ENCODE results near the gene RAE1.

Gene RAE1

GRCh38 chr20:57388953-57389694 lies 38.1 kb downstream of the RAE1 start:
- DNase-seq (ENCODE audit: low spot score) = peak; percentile 55

- DNase-seq (ENCODE audit: low spot score) = peak; percentile 62
Measured at GRCh38 chr20:57389695-57390603, 38.9 kb downstream of the RAE1 start.

- DNase-seq (ENCODE audit: low spot score) = peak; percentile 81
Measured at GRCh38 chr20:57390604-57391438, 39.8 kb downstream of the RAE1 start, which contains the start of gene RBM38. Gene RBM38 (plus strand): TSS chr20:57391396. CDS start chr20:57391582, 186 bp downstream.

- no peak for DNase-seq (ENCODE audit: low spot score)
Measured at GRCh38 chr20:57391439-57392301, 40.6 kb downstream of the RAE1 start.

DNA sequence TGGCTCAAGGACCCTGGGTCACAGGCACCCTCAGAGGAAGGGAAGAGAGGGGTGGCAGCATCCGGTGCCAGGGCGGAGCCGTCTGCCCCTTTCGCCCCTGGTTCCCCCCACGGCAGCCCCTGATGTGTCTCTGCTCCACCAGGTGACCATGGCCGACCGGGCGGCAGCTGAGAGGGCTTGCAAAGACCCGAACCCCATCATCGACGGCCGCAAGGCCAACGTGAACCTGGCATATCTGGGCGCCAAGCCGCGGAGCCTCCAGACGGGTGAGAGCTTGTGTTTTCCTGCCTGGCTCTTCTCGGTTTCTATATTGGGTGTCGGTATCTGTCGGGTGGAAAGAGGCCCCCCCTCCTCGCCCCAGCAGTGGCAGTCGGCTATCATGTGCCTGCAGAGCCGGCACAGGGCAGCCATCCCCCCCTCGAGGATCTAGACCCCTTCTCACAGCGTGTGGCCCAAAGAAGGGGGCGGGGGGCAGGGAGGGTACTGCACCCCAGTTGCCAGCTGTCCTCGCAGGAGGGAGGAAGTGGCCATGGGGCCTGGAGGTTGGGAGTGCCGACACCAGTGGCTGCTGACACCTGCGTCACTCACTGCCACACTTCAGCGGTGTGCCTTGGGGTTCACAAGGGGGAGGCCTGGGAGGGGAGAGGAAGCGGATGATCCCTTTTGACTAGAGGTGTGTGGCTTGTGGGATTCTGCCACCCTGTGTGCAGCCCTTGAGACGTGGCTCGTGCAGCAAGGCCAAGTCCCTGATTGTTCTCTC lies 41.6 kb downstream of the RAE1 start:
- peak; percentile 87 for DNase-seq (ENCODE audit: low spot score)

GRCh38 chr20:57393321-57394120 lies 42.5 kb downstream of the RAE1 start:
- DNase-seq (ENCODE audit: low spot score) = no peak

DNA sequence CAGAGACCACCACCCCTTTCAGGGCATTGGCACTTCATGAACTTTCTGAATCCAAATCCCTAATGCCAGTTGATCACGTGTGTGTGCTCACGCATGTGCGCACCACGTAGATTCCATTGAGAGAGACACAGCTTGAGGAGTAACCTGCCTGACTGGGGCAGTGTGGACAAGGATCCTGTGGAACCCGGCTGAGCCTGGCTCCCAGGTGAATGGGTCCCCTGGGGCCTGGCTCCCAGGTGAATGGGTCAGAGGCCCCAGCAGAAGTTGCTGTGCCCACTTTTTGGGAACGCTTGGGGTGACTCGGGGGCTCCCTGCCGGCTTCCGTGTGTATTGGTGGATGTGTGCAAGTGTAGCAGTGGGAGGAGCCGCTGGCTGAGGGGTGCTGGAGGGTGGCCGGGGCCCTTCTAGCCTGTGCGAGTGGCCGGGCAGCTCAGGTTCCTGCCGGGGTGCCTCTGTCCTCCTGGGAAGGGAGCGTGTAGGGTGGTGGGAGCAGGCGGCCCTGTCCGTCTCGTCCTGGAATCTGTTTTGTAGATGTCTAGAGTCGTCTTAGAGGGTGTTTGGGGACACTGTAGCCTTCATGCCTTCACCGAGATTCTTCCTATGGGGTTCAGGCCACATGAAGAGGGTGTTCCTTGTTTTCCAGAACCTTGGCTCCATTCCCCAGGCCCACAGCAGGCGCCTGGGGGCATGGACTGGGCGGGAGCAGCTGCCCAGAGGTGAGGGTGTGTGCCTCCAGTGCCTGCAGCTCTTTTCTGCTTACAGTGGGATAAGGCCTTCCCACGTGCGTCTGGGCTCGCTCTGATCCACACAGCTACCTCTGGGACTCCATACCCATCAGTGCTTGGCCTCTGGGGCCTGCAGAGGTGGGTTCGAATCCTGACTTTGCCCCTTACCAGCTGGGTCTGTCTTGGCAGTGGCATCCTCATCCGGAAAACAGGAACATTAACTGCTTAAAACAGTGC lies 43.3 kb downstream of the RAE1 start:
- no peak for DNase-seq (ENCODE audit: low spot score)

GRCh38 chr20:57395111-57395966 lies 44.3 kb downstream of the RAE1 start:
- no peak for DNase-seq (ENCODE audit: low spot score)

DNA sequence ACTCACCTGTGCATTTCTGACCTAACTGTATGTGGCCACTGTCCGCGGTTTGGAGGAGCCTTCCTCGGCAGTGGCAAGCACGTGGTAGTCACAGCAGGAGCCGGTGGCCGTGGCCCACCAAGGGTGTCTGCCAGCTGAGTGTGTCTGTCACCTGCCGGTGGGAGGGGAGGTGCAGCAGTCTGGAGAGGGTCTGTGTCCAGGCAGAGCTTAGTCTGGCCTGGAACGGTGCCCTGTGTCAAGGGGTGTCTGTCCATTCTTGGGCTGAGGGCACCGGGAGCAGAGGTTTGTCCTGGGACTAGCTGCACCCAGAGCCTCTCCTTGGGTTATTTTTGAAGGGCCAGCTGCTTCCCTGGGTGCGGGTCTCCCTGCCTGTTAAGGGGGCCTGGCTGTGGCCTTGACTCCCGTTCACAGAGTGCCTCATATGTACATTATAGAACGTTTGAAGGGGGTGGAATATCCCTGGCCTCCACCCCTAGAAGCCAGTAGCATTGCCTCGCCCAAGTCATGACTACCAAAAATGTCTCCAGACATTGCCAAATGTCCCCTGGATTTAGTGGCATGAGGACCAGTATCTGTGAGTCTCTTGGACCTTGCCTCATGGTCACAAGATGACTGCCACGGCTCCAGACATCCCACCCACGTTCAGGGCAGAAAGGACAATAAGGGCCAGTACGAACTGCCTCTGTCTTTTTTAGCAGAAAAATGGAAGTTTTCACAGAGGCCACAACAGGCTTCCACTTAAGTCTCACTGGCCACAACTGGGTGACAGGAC lies 45.3 kb downstream of the RAE1 start:
- DNase-seq (ENCODE audit: low spot score) = no peak

- no peak for DNase-seq (ENCODE audit: low spot score)
Measured at GRCh38 chr20:57396984-57397692, 46.1 kb downstream of the RAE1 start.

GRCh38 chr20:57397693-57398108 lies 46.6 kb downstream of the RAE1 start:
- no peak for DNase-seq (ENCODE audit: low spot score)

DNA sequence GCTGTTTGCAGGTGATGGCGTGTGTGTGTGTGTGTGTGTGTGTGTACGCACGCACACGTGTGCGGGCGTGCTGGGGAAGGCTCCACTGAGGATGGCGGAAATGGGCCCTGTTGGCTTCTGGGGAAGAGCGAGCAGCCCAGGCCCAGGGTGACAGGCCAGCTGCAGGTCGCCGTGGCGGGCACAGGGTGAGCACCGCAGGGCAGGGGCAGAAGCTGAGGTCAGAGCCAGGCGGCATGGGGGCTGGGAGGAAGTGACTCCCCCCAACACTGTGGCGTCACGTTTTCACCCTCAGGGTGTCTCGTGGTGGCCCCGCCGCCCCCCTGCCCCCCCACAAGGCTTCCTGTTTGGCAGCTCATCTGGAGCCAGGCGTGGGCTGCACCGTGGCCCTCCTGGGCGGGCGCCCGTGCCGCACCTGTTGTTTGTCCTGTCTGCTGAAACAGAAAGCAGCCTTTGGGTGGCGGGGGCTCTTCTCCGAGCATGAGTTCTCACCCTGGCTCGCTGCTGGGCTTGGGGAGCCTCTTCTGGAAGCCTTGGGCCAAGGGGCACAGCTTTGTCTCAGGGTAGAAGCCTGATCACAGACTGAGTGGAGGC lies 47.3 kb downstream of the RAE1 start:
- peak; percentile 67 for DNase-seq (ENCODE audit: low spot score)

DNA sequence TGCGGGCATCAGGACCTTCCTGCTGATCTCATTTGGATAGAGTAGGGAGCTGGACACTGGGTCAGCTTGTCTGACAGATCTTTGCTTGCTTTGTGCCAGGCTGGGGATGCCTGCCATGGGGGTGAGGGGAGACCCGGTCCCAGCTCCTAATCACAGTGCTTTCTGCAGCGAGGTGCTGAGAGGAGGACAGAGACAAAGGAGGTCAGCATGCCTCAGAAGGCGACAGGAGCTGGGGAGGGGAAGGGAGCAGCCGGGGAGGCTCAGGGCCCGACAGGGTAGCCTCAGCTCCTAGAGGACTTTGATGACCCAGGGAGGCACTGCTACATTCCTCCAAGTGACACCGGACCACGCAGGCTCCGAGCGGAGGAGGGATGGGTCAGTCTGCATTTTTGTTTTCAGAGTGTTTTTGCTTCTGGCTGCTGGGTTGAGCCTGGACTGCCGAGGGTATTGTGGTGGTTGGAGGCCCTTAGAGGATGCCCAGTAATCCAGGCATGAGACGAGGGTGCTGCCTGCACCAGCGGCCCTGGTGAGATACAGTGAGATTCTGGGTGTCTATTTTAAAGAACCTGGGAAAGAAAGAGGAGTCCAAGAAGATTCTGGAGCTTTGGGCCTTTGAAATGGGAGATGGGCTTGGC lies 48.0 kb downstream of the RAE1 start:
- DNase-seq (ENCODE audit: low spot score) = no peak

DNA sequence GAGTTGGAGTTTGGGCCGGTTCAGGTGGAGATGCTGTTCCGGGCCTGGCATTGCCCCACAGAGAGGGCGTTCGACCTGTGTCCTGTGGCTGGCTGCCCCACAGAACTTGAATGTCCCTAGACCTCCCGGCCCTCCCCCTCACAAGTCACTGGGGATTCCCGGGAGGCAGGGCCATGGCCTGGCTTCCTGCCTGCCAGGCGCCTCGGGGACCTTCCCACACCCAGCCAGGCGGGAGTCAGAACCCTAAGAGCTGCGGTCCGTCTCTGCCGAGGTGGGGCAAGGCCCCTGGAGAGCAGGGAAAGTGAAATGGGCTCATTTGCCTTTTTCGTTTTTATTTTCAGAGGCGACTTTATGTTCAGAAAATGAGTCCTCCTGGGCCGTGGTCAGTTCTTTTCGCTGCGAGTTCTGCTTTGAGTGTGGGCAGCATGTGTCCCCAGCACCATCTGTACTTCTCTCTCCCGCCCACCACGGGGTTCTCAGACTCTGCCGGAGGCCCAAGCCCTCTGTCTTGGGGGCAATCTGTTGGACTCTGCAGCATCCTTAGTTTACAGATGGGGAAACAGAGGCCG lies 48.6 kb downstream of the RAE1 start:
- peak; percentile 45 for DNase-seq (ENCODE audit: low spot score)

DNA sequence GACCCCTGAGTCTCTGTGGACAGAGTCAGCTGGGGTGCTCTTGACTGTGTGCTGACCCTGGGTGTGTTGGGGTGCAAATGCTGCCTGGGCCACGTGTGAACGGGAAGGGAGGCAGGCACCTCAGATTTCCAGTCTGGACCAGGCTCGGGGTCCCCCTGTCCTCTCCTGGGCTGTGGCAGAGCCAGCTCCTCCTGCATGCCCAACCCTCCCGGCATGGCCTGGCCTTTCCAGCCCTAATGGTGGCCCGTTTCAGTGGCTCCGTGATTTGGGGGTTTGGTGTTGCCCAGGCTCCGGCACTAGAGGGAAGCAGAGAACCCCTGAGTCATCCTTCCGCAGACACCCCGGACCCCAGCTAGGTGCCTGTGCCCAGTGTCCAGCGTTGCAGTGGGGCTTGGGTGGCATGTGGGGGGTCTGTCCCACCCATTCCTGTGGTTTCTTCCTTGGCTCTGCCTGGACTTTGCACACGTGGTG lies 49.2 kb downstream of the RAE1 start:
- DNase-seq (ENCODE audit: low spot score) = no peak

Data from activated CD4-positive, alpha-beta T cell treated with anti-CD3 and anti-CD28 coated beads, Interleukin-2, Interleukin-4, amounts not matched to agents 100 ng/mL and 50 ng/mL, durations not matched to agents 16 hours and 8 hours (primary cell).